GM23338 (cell line): Measurements from ENCODE around the gene THADA. TPM values are rescaled to one million over a fixed set of nuclear protein-coding genes. Genes with fewer than 3 reads are reported as not detected.

ENCODE experiments used
- ATAC-seq: fragments of 200-7000 bp; cut with Tn5 transposase; 3 replicates; pipeline ENCODE4 v1.9.1; 2020
- DNase-seq: peaks from one replicate; pipeline ENCODE4 v3.0.0-alpha.2; 2015; ENCODE audit warnings: low spot score
- H2AFZ ChIP-seq: fragments of 200-600 bp; sonication (generic); 2 replicates; pipeline ENCODE4 v1.8.0; 2016; ENCODE audit warnings: antibody characterized with exemption, mild to moderate bottlenecking, moderate library complexity
- H3F3A ChIP-seq: fragments of 200-600 bp; sonication (generic); replicated peaks from 2 replicates; pipeline ENCODE4 v1.8.0; 2017; ENCODE audit warnings: antibody characterized with exemption, mixed run types, low read depth
- H3K27ac ChIP-seq: fragments of 200-600 bp; sonication (generic); 2 replicates; pipeline ENCODE4 v1.6.1; 2016; ENCODE audit warnings: low read depth
- H3K27me3 ChIP-seq: fragments of 200-600 bp; sonication (generic); 2 replicates; pipeline ENCODE4 v1.8.0; 2016; ENCODE audit warnings: mild to moderate bottlenecking, mixed run types, moderate library complexity; ENCODE audit not compliant: insufficient read depth
- H3K36me3 ChIP-seq: fragments of 200-600 bp; sonication (generic); 2 replicates; pipeline ENCODE4 v1.8.0; 2016; ENCODE audit warnings: mild to moderate bottlenecking; ENCODE audit not compliant: insufficient read depth
- H3K4me1 ChIP-seq: fragments of 200-600 bp; sonication (generic); 2 replicates; pipeline ENCODE4 v1.8.0; 2016; ENCODE audit warnings: mild to moderate bottlenecking, moderate library complexity; ENCODE audit not compliant: insufficient read depth
- H3K4me2 ChIP-seq: fragments of 200-600 bp; sonication (generic); 2 replicates; pipeline ENCODE4 v1.7.1; 2017; ENCODE audit warnings: mixed run types
- H3K4me3 ChIP-seq: fragments of 200-600 bp; sonication (generic); 2 replicates; pipeline ENCODE4 v1.6.1; 2016; ENCODE audit warnings: mixed run types
- H3K79me2 ChIP-seq: fragments of 200-600 bp; sonication (generic); replicated peaks from 2 replicates; pipeline ENCODE4 v1.8.0; 2017; ENCODE audit warnings: mild to moderate bottlenecking; ENCODE audit not compliant: insufficient read depth
- H3K9me2 ChIP-seq: fragments of 200-600 bp; sonication (generic); 2 replicates; pipeline ENCODE4 v1.8.0; 2017; ENCODE audit not compliant: insufficient read depth
- H4K20me1 ChIP-seq: fragments of 200-600 bp; sonication (generic); replicated peaks from 2 replicates; pipeline ENCODE4 v1.8.0; 2017; ENCODE audit warnings: mild to moderate bottlenecking; ENCODE audit not compliant: insufficient read depth
- H3K27ac Mint-ChIP-seq: 2 replicates; pipeline ENCODE4 v1.8.0; 2020; ENCODE audit warnings: inconsistent platforms, mild to moderate bottlenecking, moderate library complexity, mixed read lengths
- H3K27me3 Mint-ChIP-seq: 3 replicates; pipeline ENCODE4 v1.8.0; 2022; ENCODE audit warnings: low read depth, mild to moderate bottlenecking, moderate library complexity, mixed read lengths, inconsistent platforms; ENCODE audit not compliant: insufficient read depth, poor library complexity
- H3K36me3 Mint-ChIP-seq: 3 replicates; pipeline ENCODE4 v1.8.0; 2021; ENCODE audit warnings: low read depth, mild to moderate bottlenecking, inconsistent platforms, moderate library complexity, mixed read lengths
- H3K4me1 Mint-ChIP-seq: 3 replicates; pipeline ENCODE4 v1.8.0; 2020; ENCODE audit warnings: mild to moderate bottlenecking, inconsistent platforms, mixed read lengths
- H3K4me3 Mint-ChIP-seq: 3 replicates; pipeline ENCODE4 v1.8.0; 2021; ENCODE audit warnings: moderate library complexity, mild to moderate bottlenecking, inconsistent platforms, mixed read lengths
- H3K9me3 Mint-ChIP-seq: 3 replicates; pipeline ENCODE4 v1.8.0; 2020; ENCODE audit warnings: moderate library complexity, mild to moderate bottlenecking, inconsistent platforms, mixed read lengths
- CREB1 ChIP-seq: fragments of 250-450 bp; sonication (Bioruptor Pico); IDR thresholded peaks from 2 replicates; pipeline ENCODE4 v1.5.0; 2020; ENCODE audit warnings: low read depth, mild to moderate bottlenecking, moderate library complexity
- CTCF ChIP-seq, 2 experiments: fragments of 200-600 bp in 1 of 2; sonication (generic) in 1 of 2; conservative IDR thresholded peaks; 2 replicates each; pipeline versions ENCODE4 v1.5.1 to v1.6.1; 2016 to 2017; ENCODE audit warnings: antibody characterized with exemption in 2 of 2, low read depth in 2 of 2, mild to moderate bottlenecking in 2 of 2, moderate library complexity in 1 of 2
- EZH2 ChIP-seq: fragments of 200-600 bp; sonication (generic); IDR thresholded peaks from one replicate; pipeline ENCODE4 v1.8.0; 2017; ENCODE audit warnings: antibody characterized with exemption, mild to moderate bottlenecking, low read depth; ENCODE audit not compliant: unreplicated experiment
- EZH2phosphoT487 ChIP-seq: fragments of 200-600 bp; sonication (generic); IDR thresholded peaks from one replicate; pipeline ENCODE4 v1.8.1; 2018; ENCODE audit warnings: antibody characterized with exemption; ENCODE audit not compliant: unreplicated experiment
- JUNB ChIP-seq: IDR thresholded peaks from one replicate; pipeline ENCODE4 v1.6.1; 2016; ENCODE audit warnings: antibody characterized with exemption; ENCODE audit not compliant: unreplicated experiment
- NANOG ChIP-seq: IDR thresholded peaks from 2 replicates; pipeline ENCODE4 v1.6.1; 2016; ENCODE audit warnings: antibody characterized with exemption, borderline replicate concordance
- REST ChIP-seq: IDR thresholded peaks from one replicate; pipeline ENCODE4 v1.6.1; 2018; ENCODE audit warnings: antibody characterized with exemption; ENCODE audit not compliant: unreplicated experiment
- STAT1 ChIP-seq: IDR thresholded peaks from one replicate; pipeline ENCODE4 v1.6.1; 2016; ENCODE audit warnings: antibody characterized with exemption; ENCODE audit not compliant: unreplicated experiment
- ZNF114 ChIP-seq: fragments of 250-450 bp; sonication (Bioruptor Pico); IDR thresholded peaks from 2 replicates; pipeline ENCODE4 v1.5.0; 2020; ENCODE audit warnings: mild to moderate bottlenecking, moderate library complexity
- ZNF331 ChIP-seq: fragments of 250-450 bp; sonication (Bioruptor Pico); IDR thresholded peaks from 2 replicates; pipeline ENCODE4 v1.5.0; 2020; ENCODE audit warnings: low read depth, mild to moderate bottlenecking, moderate library complexity
- polyA plus RNA-seq: library from polyadenylated mRNA; unstranded; fragments of >200 nt; fragmentation: Nextera tagmentation; extraction: Ambion mirVana; gene quantifications from 2 replicates; pipeline ENCODE4 v1.2.1, GENCODE V29; 2016
- total RNA-seq: library from RNA; depleted of rRNA; stranded (reverse); fragments of >200 nt; shearing (Covaris generic); gene quantifications from 2 replicates; pipeline ENCODE4 v1.2.3, GENCODE V29; 2014
- TF ChIP-seq, protein P1 (sequence below): IDR thresholded peaks from 2 replicates; pipeline ENCODE4 v1.6.1; 2016; ENCODE audit warnings: antibody characterized with exemption
- TF ChIP-seq, protein P2 (sequence below): fragments of 250-450 bp; sonication (Bioruptor Pico); IDR thresholded peaks from 2 replicates; pipeline ENCODE4 v1.5.0; 2020; ENCODE audit warnings: mild to moderate bottlenecking, moderate library complexity

Gene THADA
- total and polyA plus RNA-seq, 2 experiments from 2014 or later, result 17.0 to 30.7 TPM

- ATAC-seq (no peak), DNase-seq (no peak)
- H2AFZ ChIP-seq, result no peak overlapping the region
- H3K79me2 ChIP-seq, result no peaks in the 10 kb centered on the region
- no peak overlapping the region for H3K4me3 Mint-ChIP-seq
- H3K36me3 Mint-ChIP-seq, result no peaks in the 10 kb centered on the region
- H3K27me3 ChIP-seq, result no peaks in the 10 kb centered on the region
- peaks cover 47% of the 10 kb centered on the region for H3K4me1 Mint-ChIP-seq
- H3K27ac Mint-ChIP-seq, result 0 out of 2 replicates have a peak overlapping the region, but pooled peaks have one; percentile 8
- H4K20me1 ChIP-seq, result no peaks in the 10 kb centered on the region
- no peak for TF ChIP-seq CTCF (conservative IDR thresholded peaks at IDR 0.05; ENCODE audit: low read depth in 2 of 2)
- TF ChIP-seq EZH2, result no peak
- TF ChIP-seq, protein P1, sequence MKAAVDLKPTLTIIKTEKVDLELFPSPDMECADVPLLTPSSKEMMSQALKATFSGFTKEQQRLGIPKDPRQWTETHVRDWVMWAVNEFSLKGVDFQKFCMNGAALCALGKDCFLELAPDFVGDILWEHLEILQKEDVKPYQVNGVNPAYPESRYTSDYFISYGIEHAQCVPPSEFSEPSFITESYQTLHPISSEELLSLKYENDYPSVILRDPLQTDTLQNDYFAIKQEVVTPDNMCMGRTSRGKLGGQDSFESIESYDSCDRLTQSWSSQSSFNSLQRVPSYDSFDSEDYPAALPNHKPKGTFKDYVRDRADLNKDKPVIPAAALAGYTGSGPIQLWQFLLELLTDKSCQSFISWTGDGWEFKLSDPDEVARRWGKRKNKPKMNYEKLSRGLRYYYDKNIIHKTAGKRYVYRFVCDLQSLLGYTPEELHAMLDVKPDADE, result no peak
- TF ChIP-seq, protein P2, sequence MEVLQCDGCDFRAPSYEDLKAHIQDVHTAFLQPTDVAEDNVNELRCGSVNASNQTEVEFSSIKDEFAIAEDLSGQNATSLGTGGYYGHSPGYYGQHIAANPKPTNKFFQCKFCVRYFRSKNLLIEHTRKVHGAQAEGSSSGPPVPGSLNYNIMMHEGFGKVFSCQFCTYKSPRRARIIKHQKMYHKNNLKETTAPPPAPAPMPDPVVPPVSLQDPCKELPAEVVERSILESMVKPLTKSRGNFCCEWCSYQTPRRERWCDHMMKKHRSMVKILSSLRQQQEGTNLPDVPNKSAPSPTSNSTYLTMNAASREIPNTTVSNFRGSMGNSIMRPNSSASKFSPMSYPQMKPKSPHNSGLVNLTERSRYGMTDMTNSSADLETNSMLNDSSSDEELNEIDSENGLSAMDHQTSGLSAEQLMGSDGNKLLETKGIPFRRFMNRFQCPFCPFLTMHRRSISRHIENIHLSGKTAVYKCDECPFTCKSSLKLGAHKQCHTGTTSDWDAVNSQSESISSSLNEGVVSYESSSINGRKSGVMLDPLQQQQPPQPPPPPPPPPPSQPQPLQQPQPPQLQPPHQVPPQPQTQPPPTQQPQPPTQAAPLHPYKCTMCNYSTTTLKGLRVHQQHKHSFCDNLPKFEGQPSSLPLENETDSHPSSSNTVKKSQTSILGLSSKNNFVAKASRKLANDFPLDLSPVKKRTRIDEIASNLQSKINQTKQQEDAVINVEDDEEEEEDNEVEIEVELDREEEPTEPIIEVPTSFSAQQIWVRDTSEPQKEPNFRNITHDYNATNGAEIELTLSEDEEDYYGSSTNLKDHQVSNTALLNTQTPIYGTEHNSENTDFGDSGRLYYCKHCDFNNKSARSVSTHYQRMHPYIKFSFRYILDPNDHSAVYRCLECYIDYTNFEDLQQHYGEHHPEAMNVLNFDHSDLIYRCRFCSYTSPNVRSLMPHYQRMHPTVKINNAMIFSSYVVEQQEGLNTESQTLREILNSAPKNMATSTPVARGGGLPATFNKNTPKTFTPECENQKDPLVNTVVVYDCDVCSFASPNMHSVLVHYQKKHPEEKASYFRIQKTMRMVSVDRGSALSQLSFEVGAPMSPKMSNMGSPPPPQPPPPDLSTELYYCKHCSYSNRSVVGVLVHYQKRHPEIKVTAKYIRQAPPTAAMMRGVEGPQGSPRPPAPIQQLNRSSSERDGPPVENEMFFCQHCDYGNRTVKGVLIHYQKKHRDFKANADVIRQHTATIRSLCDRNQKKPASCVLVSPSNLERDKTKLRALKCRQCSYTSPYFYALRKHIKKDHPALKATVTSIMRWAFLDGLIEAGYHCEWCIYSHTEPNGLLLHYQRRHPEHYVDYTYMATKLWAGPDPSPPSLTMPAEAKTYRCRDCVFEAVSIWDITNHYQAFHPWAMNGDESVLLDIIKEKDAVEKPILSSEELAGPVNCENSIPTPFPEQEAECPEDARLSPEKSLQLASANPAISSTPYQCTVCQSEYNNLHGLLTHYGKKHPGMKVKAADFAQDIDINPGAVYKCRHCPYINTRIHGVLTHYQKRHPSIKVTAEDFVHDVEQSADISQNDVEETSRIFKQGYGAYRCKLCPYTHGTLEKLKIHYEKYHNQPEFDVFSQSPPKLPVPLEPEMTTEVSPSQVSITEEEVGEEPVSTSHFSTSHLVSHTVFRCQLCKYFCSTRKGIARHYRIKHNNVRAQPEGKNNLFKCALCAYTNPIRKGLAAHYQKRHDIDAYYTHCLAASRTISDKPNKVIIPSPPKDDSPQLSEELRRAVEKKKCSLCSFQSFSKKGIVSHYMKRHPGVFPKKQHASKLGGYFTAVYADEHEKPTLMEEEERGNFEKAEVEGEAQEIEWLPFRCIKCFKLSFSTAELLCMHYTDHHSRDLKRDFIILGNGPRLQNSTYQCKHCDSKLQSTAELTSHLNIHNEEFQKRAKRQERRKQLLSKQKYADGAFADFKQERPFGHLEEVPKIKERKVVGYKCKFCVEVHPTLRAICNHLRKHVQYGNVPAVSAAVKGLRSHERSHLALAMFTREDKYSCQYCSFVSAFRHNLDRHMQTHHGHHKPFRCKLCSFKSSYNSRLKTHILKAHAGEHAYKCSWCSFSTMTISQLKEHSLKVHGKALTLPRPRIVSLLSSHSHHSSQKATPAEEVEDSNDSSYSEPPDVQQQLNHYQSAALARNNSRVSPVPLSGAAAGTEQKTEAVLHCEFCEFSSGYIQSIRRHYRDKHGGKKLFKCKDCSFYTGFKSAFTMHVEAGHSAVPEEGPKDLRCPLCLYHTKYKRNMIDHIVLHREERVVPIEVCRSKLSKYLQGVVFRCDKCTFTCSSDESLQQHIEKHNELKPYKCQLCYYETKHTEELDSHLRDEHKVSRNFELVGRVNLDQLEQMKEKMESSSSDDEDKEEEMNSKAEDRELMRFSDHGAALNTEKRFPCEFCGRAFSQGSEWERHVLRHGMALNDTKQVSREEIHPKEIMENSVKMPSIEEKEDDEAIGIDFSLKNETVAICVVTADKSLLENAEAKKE (CRISPR knock-in tag), result no peak
- no peak for TF ChIP-seq NANOG
- TF ChIP-seq JUNB, result no peak
- no peak for TF ChIP-seq STAT1
- no peak for TF ChIP-seq EZH2phosphoT487
- no peak for TF ChIP-seq ZNF331 (CRISPR knock-in tag)
- TF ChIP-seq REST, result no peak
- TF ChIP-seq ZNF114 (CRISPR knock-in tag), result no peak
- TF ChIP-seq CREB1 (CRISPR knock-in tag), result no peak
- no peak overlapping the region; the same call in 1 of the 2 replicates for H3K27ac ChIP-seq
- H3K9me3 Mint-ChIP-seq, result no peaks in the 10 kb centered on the region
- peaks cover 6% of the 10 kb centered on the region for H3K27me3 Mint-ChIP-seq
- H3K4me1 ChIP-seq, result peaks cover 23% of the 10 kb centered on the region
- H3K36me3 ChIP-seq, result no peaks in the 10 kb centered on the region
- H3K4me2 ChIP-seq, result no peak overlapping the region
- no peak overlapping the region for H3K4me3 ChIP-seq
- H3K9me2 ChIP-seq, result no peaks in the 10 kb centered on the region; the same call in 1 of the 2 replicates
- H3F3A ChIP-seq, result no peaks in the 10 kb centered on the region
These were observed 245.9 kb downstream of the THADA start for GRCh38 chr2:43349904-43350303.
